A549 (cell line): Measurements from ENCODE around the gene CTNNA3.

Source experiments
- CEBPB ChIP-seq, 2 experiments: fragments of >200 bp in 1 of 2; sonication (Bioruptor Twin) in 1 of 2; formaldehyde crosslinking in 1 of 2; IDR thresholded peaks; 2 replicates each; pipeline ENCODE4 v1.6.1; 2012 to 2016
- CHD2 ChIP-seq: fragments of 150-350 bp; IDR thresholded peaks from 2 replicates; pipeline ENCODE4 v1.6.1; 2014; ENCODE audit warnings: low read length; ENCODE audit not compliant: partially characterized antibody
- FOSL2 ChIP-seq, 2 experiments: fragments of 450-650 bp in 1 of 2; fragments of >200 bp in 1 of 2; sonication (Bioruptor Twin) in 1 of 2; formaldehyde crosslinking; IDR thresholded peaks; 2 replicates each; pipeline versions ENCODE4 v1.5.0 to v1.6.1; 2016 to 2020; ENCODE audit warnings: mild to moderate bottlenecking in 1 of 2, moderate library complexity in 1 of 2
- FOXS1 ChIP-seq: fragments of 250-450 bp; sonication (Bioruptor Pico); IDR thresholded peaks from 2 replicates; pipeline ENCODE4 v1.5.0; 2020; ENCODE audit warnings: mild to moderate bottlenecking, moderate library complexity
- HOXA7 ChIP-seq: fragments of 250-450 bp; sonication (Bioruptor Pico); IDR thresholded peaks from 2 replicates; pipeline ENCODE4 v1.5.0; 2020; ENCODE audit warnings: mild to moderate bottlenecking, moderate library complexity
- SMC3 ChIP-seq: fragments of >200 bp; sonication (Bioruptor Twin); formaldehyde crosslinking; IDR thresholded peaks from 3 replicates; pipeline ENCODE4 v1.6.1; 2018; ENCODE audit warnings: inconsistent platforms
- SREBF2 ChIP-seq: fragments of 450-650 bp; IDR thresholded peaks from 2 replicates; pipeline ENCODE4 v1.6.1; 2014; ENCODE audit warnings: mild to moderate bottlenecking, moderate library complexity
- TF ChIP-seq, protein P1 (sequence below): fragments of >200 bp; sonication (Bioruptor Twin); formaldehyde crosslinking; IDR thresholded peaks from 3 replicates; pipeline ENCODE4 v1.5.1; 2016
- TF ChIP-seq, protein P2 (sequence below): fragments of 450-650 bp; IDR thresholded peaks from 2 replicates; pipeline ENCODE4 v1.6.1; 2014; ENCODE audit warnings: antibody characterized with exemption

DNA sequence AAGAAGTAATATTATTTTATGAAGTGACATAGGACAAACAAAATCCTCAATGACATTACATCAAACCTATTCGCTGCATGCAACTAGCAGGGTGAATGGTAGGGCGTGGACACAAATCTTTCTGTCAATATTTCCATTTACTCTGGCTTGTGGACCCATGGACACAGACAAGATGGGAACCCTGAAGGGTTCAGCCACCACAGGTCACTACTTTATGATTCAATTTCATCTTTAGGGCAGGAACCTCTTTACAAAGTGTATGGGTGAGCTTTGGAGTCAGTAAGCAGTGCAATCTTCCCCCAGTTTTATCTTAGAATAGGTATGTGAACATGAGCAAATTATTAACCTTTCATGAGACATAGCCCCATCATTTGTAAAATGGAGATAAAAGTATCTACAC is 1752.5 kb downstream of the CTNNA3 start:
- TF ChIP-seq CEBPB (IDR thresholded peaks at IDR 0.05) (no peak), CHD2 (no peak), HOXA7 (no peak), FOXS1 (CRISPR knock-in tag) (no peak), SREBF2 (no peak), FOSL2 (IDR thresholded peaks at IDR 0.05) (no peak), FOSL2 (CRISPR knock-in tag; IDR thresholded peaks at IDR 0.05) (no peak), SMC3 (no peak)
- TF ChIP-seq, protein P1, sequence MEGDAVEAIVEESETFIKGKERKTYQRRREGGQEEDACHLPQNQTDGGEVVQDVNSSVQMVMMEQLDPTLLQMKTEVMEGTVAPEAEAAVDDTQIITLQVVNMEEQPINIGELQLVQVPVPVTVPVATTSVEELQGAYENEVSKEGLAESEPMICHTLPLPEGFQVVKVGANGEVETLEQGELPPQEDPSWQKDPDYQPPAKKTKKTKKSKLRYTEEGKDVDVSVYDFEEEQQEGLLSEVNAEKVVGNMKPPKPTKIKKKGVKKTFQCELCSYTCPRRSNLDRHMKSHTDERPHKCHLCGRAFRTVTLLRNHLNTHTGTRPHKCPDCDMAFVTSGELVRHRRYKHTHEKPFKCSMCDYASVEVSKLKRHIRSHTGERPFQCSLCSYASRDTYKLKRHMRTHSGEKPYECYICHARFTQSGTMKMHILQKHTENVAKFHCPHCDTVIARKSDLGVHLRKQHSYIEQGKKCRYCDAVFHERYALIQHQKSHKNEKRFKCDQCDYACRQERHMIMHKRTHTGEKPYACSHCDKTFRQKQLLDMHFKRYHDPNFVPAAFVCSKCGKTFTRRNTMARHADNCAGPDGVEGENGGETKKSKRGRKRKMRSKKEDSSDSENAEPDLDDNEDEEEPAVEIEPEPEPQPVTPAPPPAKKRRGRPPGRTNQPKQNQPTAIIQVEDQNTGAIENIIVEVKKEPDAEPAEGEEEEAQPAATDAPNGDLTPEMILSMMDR: no peak
- TF ChIP-seq, protein P2, sequence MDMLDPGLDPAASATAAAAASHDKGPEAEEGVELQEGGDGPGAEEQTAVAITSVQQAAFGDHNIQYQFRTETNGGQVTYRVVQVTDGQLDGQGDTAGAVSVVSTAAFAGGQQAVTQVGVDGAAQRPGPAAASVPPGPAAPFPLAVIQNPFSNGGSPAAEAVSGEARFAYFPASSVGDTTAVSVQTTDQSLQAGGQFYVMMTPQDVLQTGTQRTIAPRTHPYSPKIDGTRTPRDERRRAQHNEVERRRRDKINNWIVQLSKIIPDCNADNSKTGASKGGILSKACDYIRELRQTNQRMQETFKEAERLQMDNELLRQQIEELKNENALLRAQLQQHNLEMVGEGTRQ: no peak
